ENCODE results near the gene RTKN. TPM values are rescaled to one million over a fixed set of nuclear protein-coding genes. Genes with fewer than 3 reads are reported as not detected.
"Not testable (repeated sequence)": the region's sequence is repeated elsewhere in the genome, so short reads cannot be mapped to it uniquely, and the experiment has no call there.

RTKN gene
- total RNA-seq, 2 experiments from 2014 or later = 0.80 to 1.8 TPM

DNA sequence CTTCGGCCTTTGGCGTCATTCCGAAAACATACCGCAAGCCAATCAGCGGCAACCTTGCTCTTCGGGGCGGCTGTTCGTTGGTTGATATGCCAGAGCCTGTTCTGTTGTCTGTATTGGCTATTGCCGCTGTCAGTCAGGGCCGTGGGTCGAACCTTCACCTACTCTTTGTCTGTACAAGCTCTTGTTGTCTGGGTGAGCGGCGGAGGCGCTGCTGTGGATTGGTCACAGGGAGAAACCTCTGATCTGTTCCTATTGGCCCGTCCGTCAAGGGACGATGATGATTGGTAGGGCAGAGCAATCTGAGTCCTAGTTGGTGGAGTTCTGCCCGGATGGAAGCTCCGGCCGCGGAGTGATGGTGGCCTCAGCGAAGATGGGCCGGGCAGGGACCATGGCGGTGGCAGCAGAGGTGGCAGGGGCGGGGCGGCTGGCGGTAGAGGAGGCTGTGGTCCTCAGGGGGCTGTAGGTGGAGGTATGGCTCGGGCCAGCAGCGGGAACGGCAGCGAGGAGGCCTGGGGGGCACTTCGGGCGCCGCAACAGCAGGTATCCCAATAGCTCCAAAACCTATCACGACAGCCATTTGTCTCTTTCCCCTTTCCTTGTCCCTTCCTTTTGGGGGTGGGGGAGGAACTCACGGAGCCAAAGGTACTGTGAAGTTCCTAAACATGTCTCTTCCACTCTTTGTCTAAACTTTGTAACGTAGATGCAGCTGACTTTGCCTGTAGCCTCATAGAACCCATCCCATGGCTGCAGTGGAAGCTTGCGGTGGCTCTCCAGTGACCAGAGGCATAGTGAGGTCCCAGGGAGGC lies 16.6 kb upstream of the RTKN start, which contains the start of gene WBP1:
WBP1 (plus strand) TSS at position 307 of the 806 bp plus-strand sequence; CDS start at position 472, 165 bp downstream.
- Mint-ChIP-seq H3K27ac (peak within 1 kb of the TSS; percentile 93), H3K4me1 (peaks cover 48% of the 10 kb centered on the region), H3K36me3 (peaks cover 8% of the 10 kb centered on the region), H3K27me3 (no peaks in the 10 kb centered on the region), H3K9me3 (no peaks in the 10 kb centered on the region), H3K4me3 (peak within 1 kb of the TSS; percentile 99)
- ATAC-seq (ENCODE audit: low read depth) = peak; percentile 89
- POLR2A ChIA-PET = interaction anchor here (0.5 to 6.7 kb wide), 17 partner anchors 10 to 721 kb away, joined by 3 to 58 read pairs (median 5); partner anchors contain the start of genes AUP1, C2orf81, CCDC142 and HTRA2
- DNase-seq = peak; percentile 93

- Mint-ChIP-seq H3K9me3 (no peaks in the 10 kb centered on the region), H3K4me3 (peak overlapping the region; percentile 99), H3K27ac (peak overlapping the region; percentile 93), H3K36me3 (peaks cover 5% of the 10 kb centered on the region), H3K4me1 (peaks cover 49% of the 10 kb centered on the region), H3K27me3 (no peaks in the 10 kb centered on the region)
- DNase-seq (peak; percentile 90), ATAC-seq (ENCODE audit: low read depth) (peak; percentile 38)
- POLR2A ChIA-PET = interaction anchor here (0.5 to 6.7 kb wide), 16 partner anchors 10 to 721 kb away, joined by 3 to 58 read pairs (median 5); partner anchors contain the start of genes AUP1, C2orf81, CCDC142 and HTRA2
Measured at GRCh38 chr2:74457549-74458131, 15.9 kb upstream of the RTKN start.

GRCh38 chr2:74457129-74457548 lies 15.4 kb upstream of the RTKN start:
- peak overlapping the region; percentile 93 for H3K27ac Mint-ChIP-seq
- peaks cover 52% of the 10 kb centered on the region for H3K4me1 Mint-ChIP-seq
- ATAC-seq (ENCODE audit: low read depth) = no peak
- POLR2A ChIA-PET = interaction anchor here (0.7 to 6.7 kb wide), 9 partner anchors 11 to 73 kb away, joined by 3 to 58 read pairs (median 28); partner anchors contain the start of genes AUP1, C2orf81, CCDC142 and HTRA2
- H3K36me3 Mint-ChIP-seq = peaks cover 3% of the 10 kb centered on the region
- no peaks in the 10 kb centered on the region for H3K27me3 Mint-ChIP-seq
- H3K9me3 Mint-ChIP-seq = no peaks in the 10 kb centered on the region
- H3K4me3 Mint-ChIP-seq = peak overlapping the region; percentile 99
- DNase-seq = no peak

DNA sequence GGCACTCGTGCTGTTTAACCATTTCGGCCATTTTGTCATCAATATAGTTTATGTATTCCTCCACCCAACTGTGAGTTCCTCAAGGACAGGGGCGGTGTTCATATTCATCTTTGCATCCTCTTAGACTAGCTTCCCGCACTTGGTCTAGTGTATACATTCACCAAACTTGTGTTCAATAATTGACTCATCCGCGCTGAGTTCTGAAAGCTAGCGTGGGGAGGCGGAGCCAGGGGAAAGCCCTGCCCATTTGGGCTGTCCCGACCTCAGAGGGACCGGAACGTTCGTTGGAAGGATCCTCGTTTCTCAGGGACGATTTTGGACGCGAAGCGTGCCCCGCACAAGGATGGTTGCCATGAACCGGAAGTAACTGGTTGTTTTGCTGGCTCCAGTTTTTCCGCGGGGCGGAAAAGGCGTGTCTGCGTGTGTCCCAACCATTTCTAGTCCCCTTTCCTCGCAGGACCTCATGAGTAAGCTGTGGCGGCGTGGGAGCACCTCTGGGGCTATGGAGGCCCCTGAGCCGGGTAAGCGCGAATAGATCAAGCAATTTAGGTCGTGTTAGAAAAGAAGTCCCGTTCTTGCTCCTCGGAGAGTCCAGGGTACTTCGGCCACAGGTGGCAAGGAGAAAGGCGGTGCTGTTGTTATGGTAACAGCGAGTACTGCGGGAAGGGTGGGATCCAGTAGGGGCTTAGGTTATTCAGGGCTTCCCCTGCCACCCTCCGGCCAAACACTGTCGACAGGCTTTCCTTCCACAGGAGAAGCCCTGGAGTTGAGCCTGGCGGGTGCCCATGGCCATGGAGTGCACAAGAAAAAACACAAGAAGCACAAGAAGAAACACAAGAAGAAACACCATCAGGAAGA lies 13.1 kb upstream of the RTKN start, which contains the start of gene INO80B:
INO80B (plus strand) TSS at position 434 of the 858 bp plus-strand sequence; CDS start at position 464, 30 bp downstream.
- Mint-ChIP-seq H3K27ac (peak within 1 kb of the TSS; percentile 95), H3K9me3 (no peaks in the 10 kb centered on the region), H3K4me3 (peak within 1 kb of the TSS; percentile 99), H3K27me3 (no peaks in the 10 kb centered on the region), H3K4me1 (peaks cover 47% of the 10 kb centered on the region), H3K36me3 (peaks cover 2% of the 10 kb centered on the region)
- ATAC-seq (ENCODE audit: low read depth) (peak; percentile 31), DNase-seq (peak; percentile 96)
- POLR2A ChIA-PET = interaction anchor here (1.3 to 6.7 kb wide), 11 partner anchors 10 to 277 kb away, joined by 3 to 58 read pairs (median 5); partner anchors contain the start of genes AUP1, C2orf81, CCDC142 and HTRA2

DNA sequence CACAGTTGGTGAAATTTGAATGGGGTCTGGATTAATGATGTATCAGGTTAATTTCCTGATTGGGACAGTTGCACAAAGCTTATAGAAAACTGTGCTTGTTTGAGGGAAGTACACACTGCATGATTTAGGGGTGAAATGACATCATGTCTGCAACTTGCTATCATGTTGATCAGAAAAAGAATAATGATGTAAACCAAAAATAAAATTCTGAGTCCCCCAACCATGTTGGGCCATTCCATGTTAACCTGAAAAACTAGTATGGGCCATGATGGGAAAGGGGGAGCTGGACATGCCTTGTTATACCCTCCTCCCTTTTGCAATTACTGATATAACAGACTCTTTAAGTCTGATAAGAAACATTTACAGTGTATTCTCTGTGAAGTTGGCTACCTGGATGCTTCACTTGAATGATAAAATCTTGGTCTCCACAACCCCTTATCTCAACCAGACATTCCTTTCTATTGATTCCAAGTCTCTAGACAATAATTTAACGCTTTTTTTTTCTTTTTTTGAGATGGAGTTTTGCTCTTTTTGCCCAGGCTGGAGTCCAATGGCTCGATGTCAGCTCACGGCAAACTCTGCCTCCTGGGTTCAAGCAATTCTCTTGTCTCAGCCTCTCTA lies 8.9 kb upstream of the RTKN start:
- Mint-ChIP-seq H3K27me3 (peaks cover 12% of the 10 kb centered on the region), H3K4me1 (peaks cover 25% of the 10 kb centered on the region), H3K4me3 (no peak overlapping the region), H3K36me3 (peaks cover 2% of the 10 kb centered on the region), H3K27ac (no peak overlapping the region), H3K9me3 (no peaks in the 10 kb centered on the region)
- POLR2A ChIA-PET = interaction anchor here (1.5 kb wide), 1 partner anchor 28 kb away, joined by 10 read pairs; no protein-coding TSS in a partner anchor
- DNase-seq = no peak
- no peak for ATAC-seq (ENCODE audit: low read depth)

GRCh38 chr2:74448771-74449170 lies 7.0 kb upstream of the RTKN start:
- Mint-ChIP-seq H3K9me3 (no peaks in the 10 kb centered on the region), H3K36me3 (no peaks in the 10 kb centered on the region), H3K4me1 (peaks cover 13% of the 10 kb centered on the region), H3K27ac (no peak overlapping the region), H3K4me3 (no peak overlapping the region), H3K27me3 (peaks cover 27% of the 10 kb centered on the region)
- POLR2A ChIA-PET = no interaction called here
- DNase-seq (no peak), ATAC-seq (ENCODE audit: low read depth) (no peak)

GRCh38 chr2:74447230-74447999 lies 5.7 kb upstream of the RTKN start:
- no peak for DNase-seq
- Mint-ChIP-seq H3K4me1 (peaks cover 3% of the 10 kb centered on the region), H3K27me3 (peaks cover 38% of the 10 kb centered on the region), H3K27ac (no peak overlapping the region), H3K4me3 (no peak overlapping the region), H3K36me3 (no peaks in the 10 kb centered on the region), H3K9me3 (no peaks in the 10 kb centered on the region)
- POLR2A ChIA-PET = interaction anchor here (0.7 kb wide), 1 partner anchor 10 kb away, joined by 3 read pairs; no protein-coding TSS in a partner anchor
- ATAC-seq (ENCODE audit: low read depth) = no peak

- Mint-ChIP-seq H3K27me3 (peaks cover 56% of the 10 kb centered on the region), H3K4me1 (peaks cover 3% of the 10 kb centered on the region), H3K9me3 (no peaks in the 10 kb centered on the region), H3K36me3 (peaks cover 1% of the 10 kb centered on the region), H3K27ac (no peak overlapping the region), H3K4me3 (no peak overlapping the region)
- no peak for DNase-seq
- no peak for ATAC-seq (ENCODE audit: low read depth)
- POLR2A ChIA-PET = interaction anchor here (0.6 to 0.7 kb wide), 2 partner anchors 9 to 14 kb away, joined by 3 read pairs; no protein-coding TSS in a partner anchor
Measured at GRCh38 chr2:74444498-74445318, 3.0 kb upstream of the RTKN start.

GRCh38 chr2:74442483-74443297 lies 953 bp upstream of the RTKN start:
- H3K4me3 Mint-ChIP-seq = peak overlapping the region; percentile 78

GRCh38 chr2:74441170-74441689 lies 507 bp downstream of the RTKN start:
- H3K4me3 Mint-ChIP-seq = peak overlapping the region; percentile 78
- H3K27me3 Mint-ChIP-seq = peaks cover 61% of the 10 kb centered on the region
- H3K36me3 Mint-ChIP-seq = peaks cover 1% of the 10 kb centered on the region
- ATAC-seq (ENCODE audit: low read depth) (no peak), DNase-seq (no peak)
- no peak overlapping the region for H3K27ac Mint-ChIP-seq
- H3K9me3 Mint-ChIP-seq = no peaks in the 10 kb centered on the region
- POLR2A ChIA-PET = interaction anchor here (0.6 to 0.9 kb wide), 3 partner anchors 13 to 19 kb away, joined by 3 to 5 read pairs (median 4); partner anchors contain the start of genes INO80B and WBP1
- peaks cover 7% of the 10 kb centered on the region for H3K4me1 Mint-ChIP-seq

More at GRCh38 chr2:74442483-74443297, 953 bp upstream of the RTKN start:
- H3K9me3 Mint-ChIP-seq; H3K4me1 Mint-ChIP-seq; DNase-seq; ATAC-seq (ENCODE audit: low read depth); H3K27ac Mint-ChIP-seq; H3K36me3 Mint-ChIP-seq: not testable (repeated sequence)
- H3K27me3 Mint-ChIP-seq = peaks cover 66% of the 10 kb centered on the region
- POLR2A ChIA-PET = interaction anchor here (0.9 to 1.2 kb wide), 2 partner anchors 14 to 21 kb away, joined by 3 read pairs; no protein-coding TSS in a partner anchor
